ENCODE measurements around the gene AKR1C2.
"Not testable (repeated sequence)": the region's sequence is repeated elsewhere in the genome, so short reads cannot be mapped to it uniquely, and the experiment has no call there.

Gene AKR1C2

GRCh38 chr10:4961558-4961957, 42.1 kb downstream of the AKR1C2 start:
- DNase-seq (ENCODE audit: low read depth in 2 of 2), result not testable (repeated sequence)

- DNase-seq (ENCODE audit: low read depth in 2 of 2), result not testable (repeated sequence)
Measured at GRCh38 chr10:4956955-4957645, 46.6 kb downstream of the AKR1C2 start.

DNA sequence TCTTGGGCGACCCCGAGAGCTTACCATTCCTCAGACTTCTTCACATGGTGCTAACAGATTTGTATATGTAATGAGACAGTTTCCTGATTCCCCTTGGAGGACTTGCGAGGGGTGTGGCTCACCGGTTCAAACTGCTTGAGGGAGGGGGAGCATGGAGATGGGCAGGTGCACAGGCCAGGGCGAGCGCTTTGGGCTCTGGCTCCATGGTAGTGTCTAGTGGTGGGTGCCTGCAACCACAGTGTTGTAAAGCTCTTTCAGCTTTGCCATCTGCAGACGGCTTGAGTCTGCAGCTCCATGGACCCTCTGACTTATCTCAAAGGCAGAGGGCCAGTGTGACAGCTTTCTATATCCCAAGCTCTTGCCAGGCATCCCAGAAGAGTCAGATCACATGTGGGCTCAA, 47.6 kb downstream of the AKR1C2 start:
- not testable (repeated sequence) for DNase-seq (ENCODE audit: low read depth in 2 of 2)

- no peak for DNase-seq (ENCODE audit: low read depth in 2 of 2)
Measured at GRCh38 chr10:4953405-4953804, 50.3 kb downstream of the AKR1C2 start.

DNA sequence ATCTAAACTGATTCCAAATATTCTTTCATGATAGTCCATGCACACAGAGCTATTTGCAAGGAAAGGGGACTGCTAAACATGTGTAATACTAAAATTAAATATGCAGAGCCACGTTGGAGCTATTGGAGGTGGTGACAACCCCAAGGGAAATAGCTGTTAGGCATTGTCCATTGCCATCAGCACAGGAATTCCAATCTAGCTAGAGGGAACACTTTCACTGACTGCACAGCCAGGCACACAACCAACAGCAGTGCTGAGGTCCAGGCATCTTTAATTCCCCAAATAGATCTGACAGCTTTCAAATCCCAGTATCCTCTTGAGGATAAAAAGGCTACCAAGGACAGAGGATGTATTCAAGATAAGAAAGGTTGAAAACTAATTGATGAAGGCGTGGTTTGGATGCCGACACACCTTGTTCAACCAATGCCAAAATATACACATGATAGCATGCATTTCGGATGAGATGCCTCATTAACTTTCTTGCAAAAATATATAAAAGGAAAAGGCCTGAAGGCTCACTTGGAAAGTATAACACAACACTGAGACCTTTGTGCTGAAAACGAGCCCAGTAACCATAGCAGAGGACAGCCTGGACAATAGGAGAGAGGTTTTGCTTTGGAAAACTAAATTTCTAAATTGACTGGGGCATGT, 52.0 kb downstream of the AKR1C2 start:
- DNase-seq (ENCODE audit: low read depth in 2 of 2), result not testable (repeated sequence)

DNA sequence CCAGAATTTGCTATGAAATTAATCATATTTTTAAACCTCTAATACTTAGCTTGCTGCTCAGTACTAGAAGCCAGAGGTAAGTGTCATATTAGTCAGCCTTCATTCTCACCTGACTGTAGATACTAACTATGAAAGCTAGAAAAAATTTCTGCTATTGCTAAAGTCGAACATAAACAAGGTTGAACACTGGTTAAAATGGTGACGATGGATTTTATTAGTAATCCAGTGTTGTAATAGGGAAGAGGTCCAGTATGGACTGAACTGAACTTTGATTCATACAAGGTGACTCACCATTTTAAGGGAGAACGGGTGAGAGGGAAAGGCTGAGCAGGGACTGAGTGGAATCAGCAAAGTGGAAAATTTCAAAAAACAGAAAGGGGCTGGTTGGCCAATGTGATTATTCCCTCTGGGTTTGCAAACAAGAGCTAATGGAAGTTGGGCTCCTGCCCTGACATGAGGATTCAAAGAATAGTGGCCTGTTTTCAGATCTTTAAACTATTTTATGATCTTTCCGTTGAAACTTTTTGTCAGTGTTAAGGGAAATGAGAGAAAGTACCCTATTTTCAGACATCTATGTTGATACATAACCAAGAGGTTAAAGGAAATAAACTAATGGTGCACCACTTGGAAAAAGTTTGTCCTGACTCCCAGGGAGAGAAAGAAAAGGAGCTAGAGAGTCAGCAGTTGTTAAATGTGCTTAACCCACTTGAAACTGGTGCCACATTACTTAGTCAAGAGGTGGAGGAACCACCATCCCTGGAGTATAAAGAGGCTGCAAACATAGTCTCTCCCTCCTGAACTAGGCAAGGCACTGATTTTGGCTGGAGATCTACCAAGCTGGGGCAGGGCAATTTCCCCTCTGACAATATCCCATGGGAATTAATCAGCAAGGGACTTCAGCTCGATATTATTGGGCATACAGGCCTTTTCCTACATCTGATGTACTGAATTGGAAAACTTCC, 55.7 kb downstream of the AKR1C2 start:
- no peak for DNase-seq (ENCODE audit: low read depth in 2 of 2)

DNA sequence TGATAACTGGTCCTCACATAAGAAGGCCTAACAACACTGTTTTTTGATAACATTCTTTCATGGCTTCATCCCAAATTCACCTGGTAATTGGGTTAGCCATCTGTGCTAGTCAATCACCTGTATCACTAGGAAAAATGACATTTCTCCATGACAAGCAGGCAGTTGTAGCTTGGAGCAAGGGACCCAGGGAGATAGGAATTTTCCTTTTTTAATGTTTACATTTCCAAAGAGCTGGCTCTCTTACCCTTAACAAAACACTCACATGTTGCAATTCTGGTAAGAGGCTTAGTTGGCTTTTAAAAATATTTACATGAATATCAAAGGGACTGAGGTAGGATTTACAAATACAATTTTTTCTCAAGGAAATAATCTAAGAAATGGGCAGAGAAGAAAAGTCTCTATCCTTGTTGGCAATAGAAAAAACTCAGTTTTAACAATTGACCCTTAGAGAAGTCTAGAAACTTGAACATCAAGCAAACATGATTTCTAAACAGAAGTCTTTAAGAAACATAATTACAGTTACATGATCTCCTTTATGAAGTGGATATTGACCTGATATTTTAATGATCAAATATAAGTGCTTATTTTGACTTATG, 56.5 kb downstream of the AKR1C2 start:
- DNase-seq (ENCODE audit: low read depth in 2 of 2), result no peak

DNA sequence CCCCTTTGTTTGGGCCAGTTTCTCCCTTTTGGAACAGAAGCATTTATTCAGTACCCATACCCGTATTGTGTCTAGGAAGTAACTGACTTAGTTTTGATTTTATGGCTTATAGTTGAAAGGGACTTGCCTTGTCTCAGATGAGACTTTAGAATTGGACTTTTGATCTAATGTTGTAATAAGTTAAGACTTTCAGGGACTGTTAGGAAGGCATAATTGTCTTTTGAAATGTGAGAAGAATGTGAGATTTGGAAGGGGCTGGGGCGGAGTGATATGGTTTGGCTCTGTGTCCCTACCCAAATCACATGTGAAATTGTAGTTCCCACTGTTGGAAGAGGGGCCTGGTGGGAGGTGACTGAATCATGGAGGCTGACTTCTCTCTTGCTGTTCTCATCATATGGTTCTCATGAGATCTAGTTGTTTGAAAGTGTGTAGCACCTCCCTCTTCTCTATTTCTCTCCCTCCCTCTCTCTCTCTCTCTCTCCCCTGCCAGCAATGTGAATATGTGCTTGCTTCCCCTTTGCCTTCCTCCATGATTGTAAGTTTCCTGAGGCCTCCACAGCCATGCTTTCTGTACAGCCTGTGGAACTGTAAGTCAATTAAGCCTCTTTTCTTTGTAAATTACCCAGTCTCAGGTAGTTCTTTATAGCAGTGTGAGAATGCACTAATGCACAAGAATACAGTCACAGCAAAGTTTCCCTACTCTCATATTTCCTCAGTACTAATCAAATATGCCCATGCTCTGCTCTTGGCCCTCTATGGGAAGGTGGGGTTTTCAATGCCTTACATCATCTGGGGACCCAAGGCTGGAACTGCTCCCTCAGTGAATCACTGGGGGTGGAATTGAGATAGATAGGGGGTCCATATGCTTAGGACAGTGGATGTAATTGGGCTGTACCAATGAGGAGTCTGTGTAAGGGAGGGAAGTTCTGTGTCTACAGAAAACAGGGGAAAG, 57.6 kb downstream of the AKR1C2 start:
- DNase-seq (ENCODE audit: low read depth in 2 of 2), result no peak

DNA sequence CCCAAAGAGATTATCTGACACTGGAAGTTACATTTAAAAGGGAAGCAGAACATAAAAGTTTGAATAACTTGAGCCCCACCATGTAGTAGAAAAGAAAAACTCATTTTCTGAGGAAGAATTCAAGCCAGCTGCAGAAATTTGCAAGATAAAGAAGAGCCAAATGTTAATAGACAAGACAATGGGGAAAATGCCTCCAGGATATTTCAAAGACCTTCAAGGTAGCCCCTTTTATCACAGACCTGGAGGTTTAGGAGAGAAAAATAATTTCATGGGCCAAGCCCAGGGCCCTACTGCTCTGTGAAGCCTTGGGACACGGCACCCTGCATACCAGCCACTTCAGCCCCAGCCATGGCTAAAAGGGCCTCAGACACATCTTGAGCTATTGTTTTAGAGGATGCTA, 58.8 kb downstream of the AKR1C2 start:
- DNase-seq (ENCODE audit: low read depth in 2 of 2), result no peak

GRCh38 chr10:4943821-4944220, 59.8 kb downstream of the AKR1C2 start:
- no peak for DNase-seq (ENCODE audit: low read depth in 2 of 2)

DNA sequence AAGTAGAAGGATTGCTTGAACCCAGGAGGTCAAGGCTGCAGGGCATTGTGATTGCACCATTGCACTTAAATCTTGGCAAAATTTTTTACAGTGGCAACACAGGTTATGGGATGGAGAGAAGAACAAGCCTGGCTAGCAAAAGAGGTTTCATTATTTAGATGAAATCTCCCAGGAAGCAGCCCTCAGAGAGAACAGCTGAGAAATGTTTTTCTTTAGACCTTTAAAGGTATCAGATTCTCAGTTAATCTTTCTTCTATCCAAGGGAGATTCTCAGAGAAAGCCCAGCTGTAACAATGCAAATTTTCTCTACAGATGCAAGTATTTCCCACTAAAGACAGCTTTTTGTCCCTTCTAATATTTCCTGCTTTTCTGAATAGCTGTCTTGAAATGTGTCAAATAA, 60.2 kb downstream of the AKR1C2 start:
- not testable (repeated sequence) for DNase-seq (ENCODE audit: low read depth in 2 of 2)

GRCh38 chr10:4942931-4943330, 60.7 kb downstream of the AKR1C2 start:
- DNase-seq (ENCODE audit: low read depth in 2 of 2), result not testable (repeated sequence)

GRCh38 chr10:4941540-4942330, 61.9 kb downstream of the AKR1C2 start:
- DNase-seq (ENCODE audit: low read depth in 2 of 2), result no peak

DNA sequence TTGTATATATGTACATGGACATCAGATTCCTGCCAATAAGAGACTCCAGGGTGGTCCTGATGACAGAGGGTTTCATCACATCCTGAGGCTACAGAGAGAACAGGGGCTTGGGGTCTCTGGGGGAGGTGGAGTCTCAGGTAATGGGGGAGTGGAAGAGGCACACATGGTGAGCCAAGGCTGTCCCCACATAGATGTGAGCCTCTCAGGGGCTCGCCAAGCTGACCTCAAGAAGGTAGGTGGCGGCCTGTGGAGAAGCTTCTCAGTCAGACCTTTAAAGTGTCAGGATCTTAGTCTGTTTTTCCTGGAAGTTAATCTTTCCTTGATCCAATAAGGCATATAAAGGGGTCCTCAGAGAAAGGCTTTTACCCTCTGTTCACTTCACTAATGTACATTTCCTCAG, 62.7 kb downstream of the AKR1C2 start:
- DNase-seq (ENCODE audit: low read depth in 2 of 2), result not testable (repeated sequence)

- DNase-seq (ENCODE audit: low read depth in 2 of 2), result not testable (repeated sequence)
Measured at GRCh38 chr10:4940073-4940428, 63.6 kb downstream of the AKR1C2 start.

DNA sequence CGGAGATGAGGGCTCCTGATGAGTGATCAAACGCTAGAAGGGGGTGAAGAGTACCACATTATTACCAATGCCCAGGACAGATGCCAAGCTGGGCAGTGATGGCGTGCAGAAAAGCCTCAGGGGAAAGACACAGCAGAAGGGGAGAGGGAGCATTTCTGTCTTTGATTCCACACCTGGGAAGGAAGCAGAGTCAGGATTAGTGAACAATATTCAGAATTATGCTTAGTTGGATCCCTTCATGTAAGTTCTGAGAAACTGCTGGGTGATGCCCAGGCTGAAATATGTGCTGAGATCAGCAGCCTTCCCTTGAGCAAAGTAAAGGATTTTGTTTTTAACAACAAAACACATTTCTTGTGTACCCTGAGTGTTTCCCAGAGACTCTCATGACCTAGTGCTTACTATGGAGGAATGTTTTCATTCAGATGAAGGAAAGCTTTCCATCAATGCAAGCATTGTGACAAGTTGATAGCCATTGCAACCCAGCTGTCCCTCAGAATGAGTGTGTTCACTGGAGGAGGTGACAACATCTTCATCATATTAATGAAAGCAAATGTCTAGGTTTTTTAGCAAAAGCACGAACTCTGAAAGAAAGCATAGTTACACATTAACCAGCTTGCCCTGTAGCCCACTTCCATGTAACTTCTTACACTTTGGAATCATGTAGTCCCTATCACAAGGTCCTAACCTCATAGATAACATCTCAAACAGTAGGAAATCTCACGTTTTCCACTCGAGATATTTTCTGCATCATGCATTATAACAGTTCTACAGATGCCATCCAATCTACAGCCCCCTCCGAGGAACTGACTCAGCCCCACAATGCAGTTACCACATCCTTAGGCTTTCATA, 64.2 kb downstream of the AKR1C2 start:
- DNase-seq (ENCODE audit: low read depth in 2 of 2), result no peak
